HL-60 (cell line): ENCODE results near the gene PLXNA2.

ENCODE experiments used
- DNase-seq, 2 experiments: peaks; one replicate each; pipeline ENCODE4 v3.0.0-alpha.2; 2010 to 2020; ENCODE audit warnings: low read depth in 1 of 2, low spot score in 1 of 2
- H3K27ac ChIP-seq: fragments of 250-450 bp; sonication (Bioruptor Pico); replicated peaks from 2 replicates; pipeline ENCODE4 v1.5.1; 2020; ENCODE audit warnings: mild to moderate bottlenecking, moderate library complexity
- H3K27me3 ChIP-seq: fragments of 250-450 bp; sonication (Bioruptor Pico); 2 replicates; pipeline ENCODE4 v1.5.1; 2021; ENCODE audit warnings: mild to moderate bottlenecking, moderate library complexity; ENCODE audit not compliant: insufficient read depth, poor library complexity, severe bottlenecking
- H3K4me3 ChIP-seq: replicated peaks from 2 replicates; pipeline ENCODE4 v1.5.1; 2011; ENCODE audit warnings: mild to moderate bottlenecking, control low read depth, low read length; ENCODE audit not compliant: insufficient read depth
- CTCF ChIP-seq: IDR thresholded peaks from one replicate; pipeline ENCODE4 v1.5.1; 2011; ENCODE audit warnings: low read length, control low read depth, inconsistent platforms; ENCODE audit not compliant: insufficient read depth
- GABPA ChIP-seq: IDR thresholded peaks from 2 replicates; pipeline ENCODE4 v1.6.1; 2012; ENCODE audit warnings: low read depth
- POLR2AphosphoS5 ChIP-seq: IDR thresholded peaks from 2 replicates; pipeline ENCODE4 v1.6.1; 2012; ENCODE audit warnings: low read depth
- REST ChIP-seq: IDR thresholded peaks from 2 replicates; pipeline ENCODE4 v1.6.1; 2012; ENCODE audit warnings: low read depth; ENCODE audit not compliant: insufficient replicate concordance
- SPI1 ChIP-seq: IDR thresholded peaks from 2 replicates; pipeline ENCODE4 v1.6.1; 2012; ENCODE audit warnings: low read depth, mild to moderate bottlenecking, borderline replicate concordance

The PLXNA2 gene

GRCh38 chr1:208057056-208057455 is 187.1 kb downstream of the PLXNA2 start:
- DNase-seq: no peak

GRCh38 chr1:208055535-208055934 is 188.6 kb downstream of the PLXNA2 start:
- Histone ChIP-seq H3K4me3 (no peak overlapping the region), H3K27me3 (peaks cover 5% of the 10 kb centered on the region), H3K27ac (no peak overlapping the region)
- no peak for TF ChIP-seq GABPA
- no peak for TF ChIP-seq CTCF
- no peak for TF ChIP-seq SPI1
- no peak for TF ChIP-seq POLR2AphosphoS5
- TF ChIP-seq REST: no peak
- DNase-seq: no peak

More at GRCh38 chr1:208057056-208057455, 187.1 kb downstream of the PLXNA2 start:
- TF ChIP-seq CTCF (no peak), POLR2AphosphoS5 (no peak), SPI1 (no peak), REST (no peak), GABPA (no peak)
- no peak overlapping the region for H3K4me3 ChIP-seq
- H3K27ac ChIP-seq: no peak overlapping the region
- H3K27me3 ChIP-seq: peaks cover 5% of the 10 kb centered on the region

- no peak overlapping the region for H3K27ac ChIP-seq
- DNase-seq: no peak
- peaks cover 5% of the 10 kb centered on the region for H3K27me3 ChIP-seq
- TF ChIP-seq POLR2AphosphoS5 (no peak), CTCF (no peak), REST (no peak), GABPA (no peak), SPI1 (no peak)
- no peak overlapping the region for H3K4me3 ChIP-seq
Observed at GRCh38 chr1:208054911-208055379, 189.2 kb downstream of the PLXNA2 start.
